Endodermal cell (in vitro differentiated cells): ENCODE results near the gene NELFA. TPM values are rescaled to one million over a fixed set of nuclear protein-coding genes. Genes with fewer than 3 reads are reported as not detected.

ENCODE experiments used
- DNase-seq: peaks from one replicate; pipeline ENCODE4 v3.0.0-alpha.2; 2017
- H3K27ac ChIP-seq: 2 replicates; pipeline ENCODE4 v1.5.1; 2013; ENCODE audit warnings: mild to moderate bottlenecking, low read depth, low read length, moderate library complexity
- H3K27me3 ChIP-seq: 2 replicates; pipeline ENCODE4 v1.6.1; 2013; ENCODE audit warnings: mild to moderate bottlenecking, low read length, moderate library complexity; ENCODE audit not compliant: insufficient read depth, control insufficient read depth, poor library complexity, severe bottlenecking
- H3K36me3 ChIP-seq: 2 replicates; pipeline ENCODE4 v1.7.0; 2013; ENCODE audit warnings: mild to moderate bottlenecking, low read length, moderate library complexity; ENCODE audit not compliant: control insufficient read depth, insufficient read depth
- H3K4me1 ChIP-seq: one replicate; pipeline ENCODE4 v1.7.0; 2013; ENCODE audit warnings: low read length; ENCODE audit not compliant: control insufficient read depth, insufficient read depth
- H3K4me3 ChIP-seq: 2 replicates; pipeline ENCODE4 v1.5.1; 2013; ENCODE audit warnings: mild to moderate bottlenecking, low read length, moderate library complexity
- H3K9ac ChIP-seq: 2 replicates; pipeline ENCODE4 v1.6.1; 2013; ENCODE audit warnings: mild to moderate bottlenecking, low read length, moderate library complexity; ENCODE audit not compliant: poor library complexity, severe bottlenecking; ENCODE audit errors: extremely low read depth
- H3K9me3 ChIP-seq: 2 replicates; pipeline ENCODE4 v1.6.1; 2013; ENCODE audit warnings: mild to moderate bottlenecking, low read length, moderate library complexity; ENCODE audit not compliant: control insufficient read depth
- H3K27ac Mint-ChIP-seq: 2 replicates; pipeline ENCODE4 v1.8.0; 2020; ENCODE audit warnings: mixed read lengths
- H3K27me3 Mint-ChIP-seq: 2 replicates; pipeline ENCODE4 v1.8.0; 2021; ENCODE audit warnings: mild to moderate bottlenecking, mixed read lengths; ENCODE audit not compliant: insufficient read depth
- H3K36me3 Mint-ChIP-seq: 2 replicates; pipeline ENCODE4 v1.8.0; 2020; ENCODE audit warnings: low read depth, mixed read lengths
- H3K4me1 Mint-ChIP-seq: 2 replicates; pipeline ENCODE4 v1.8.0; 2020; ENCODE audit warnings: mixed read lengths
- H3K4me3 Mint-ChIP-seq: 2 replicates; pipeline ENCODE4 v1.8.0; 2020; ENCODE audit warnings: mild to moderate bottlenecking, moderate library complexity, mixed read lengths
- H3K9me3 Mint-ChIP-seq: 2 replicates; pipeline ENCODE4 v1.8.0; 2020; ENCODE audit warnings: mild to moderate bottlenecking, mixed read lengths
- WGBS, 2 experiments: methylation state at CpG; one replicate each; pipeline versions ENCODE4 v1.1.5 to v1.1.7; 2013; ENCODE audit warnings: missing lambda C conversion rate in 2 of 2, mixed read lengths in 1 of 2; ENCODE audit not compliant: insufficient coverage in 1 of 2, insufficient read length in 1 of 2; 5-methylcytosine and 5-hydroxymethylcytosine counted together
- total RNA-seq, 2 donors: library from RNA; stranded (reverse); fragmentation: NEBNext Ultra II Directional in 1 of 2; extraction: Animal tissue kit (Norgen Biotek cat#: 25700) in 1 of 2; gene quantifications; 2 replicates in 1 of 2; 3 replicates in 1 of 2; pipeline ENCODE4 v1.2.1, GENCODE V29; 2021
- TF ChIP-seq, protein P1 (sequence below): fragments of 200-600 bp; sonication (generic); conservative IDR thresholded peaks from 2 replicates; pipeline ENCODE4 v1.5.0; 2021; ENCODE audit warnings: antibody characterized with exemption, mild to moderate bottlenecking

The NELFA gene
- total RNA-seq, 2 donors from 2014 or later: 54.8 to 60.1 TPM

DNA sequence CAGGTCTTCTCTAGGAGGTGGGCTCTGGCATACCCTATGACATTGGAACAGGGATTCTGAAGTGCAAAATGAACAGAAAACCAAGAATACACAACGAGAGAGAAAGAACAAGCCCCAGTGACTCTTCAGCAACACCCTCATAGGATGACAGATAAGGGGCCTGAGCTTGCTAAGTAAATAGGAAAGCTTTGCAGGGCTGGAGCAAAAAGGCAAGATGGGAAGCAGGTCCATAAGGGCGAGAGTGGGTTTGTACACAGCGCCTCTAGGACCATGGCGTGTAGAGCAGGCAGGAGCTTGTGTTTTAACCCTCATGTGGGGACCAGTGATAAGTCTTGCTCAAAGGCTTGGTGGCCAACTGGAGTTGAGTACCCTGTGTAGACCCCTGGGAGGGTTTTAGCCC, 45.8 kb downstream of the NELFA start:
- WGBS, 2 experiments: 97 to 100% methylated on average over 4 of the region's 4 CpGs
- Mint-ChIP-seq H3K27me3 (no peaks in the 10 kb centered on the region), H3K36me3 (peaks cover 80% of the 10 kb centered on the region), H3K9me3 (peaks cover 2% of the 10 kb centered on the region), H3K27ac (no peak overlapping the region), H3K4me1 (peaks cover 21% of the 10 kb centered on the region), H3K4me3 (no peak overlapping the region)
- no peak for DNase-seq
- Histone ChIP-seq H3K4me1 (peaks cover 7% of the 10 kb centered on the region), H3K36me3 (peaks cover 94% of the 10 kb centered on the region), H3K27ac (no peak overlapping the region), H3K27me3 (no peaks in the 10 kb centered on the region), H3K9ac (no peak overlapping the region), H3K9me3 (peaks cover 9% of the 10 kb centered on the region), H3K4me3 (no peak overlapping the region)
- TF ChIP-seq, protein P1, sequence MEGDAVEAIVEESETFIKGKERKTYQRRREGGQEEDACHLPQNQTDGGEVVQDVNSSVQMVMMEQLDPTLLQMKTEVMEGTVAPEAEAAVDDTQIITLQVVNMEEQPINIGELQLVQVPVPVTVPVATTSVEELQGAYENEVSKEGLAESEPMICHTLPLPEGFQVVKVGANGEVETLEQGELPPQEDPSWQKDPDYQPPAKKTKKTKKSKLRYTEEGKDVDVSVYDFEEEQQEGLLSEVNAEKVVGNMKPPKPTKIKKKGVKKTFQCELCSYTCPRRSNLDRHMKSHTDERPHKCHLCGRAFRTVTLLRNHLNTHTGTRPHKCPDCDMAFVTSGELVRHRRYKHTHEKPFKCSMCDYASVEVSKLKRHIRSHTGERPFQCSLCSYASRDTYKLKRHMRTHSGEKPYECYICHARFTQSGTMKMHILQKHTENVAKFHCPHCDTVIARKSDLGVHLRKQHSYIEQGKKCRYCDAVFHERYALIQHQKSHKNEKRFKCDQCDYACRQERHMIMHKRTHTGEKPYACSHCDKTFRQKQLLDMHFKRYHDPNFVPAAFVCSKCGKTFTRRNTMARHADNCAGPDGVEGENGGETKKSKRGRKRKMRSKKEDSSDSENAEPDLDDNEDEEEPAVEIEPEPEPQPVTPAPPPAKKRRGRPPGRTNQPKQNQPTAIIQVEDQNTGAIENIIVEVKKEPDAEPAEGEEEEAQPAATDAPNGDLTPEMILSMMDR: no peak

DNA sequence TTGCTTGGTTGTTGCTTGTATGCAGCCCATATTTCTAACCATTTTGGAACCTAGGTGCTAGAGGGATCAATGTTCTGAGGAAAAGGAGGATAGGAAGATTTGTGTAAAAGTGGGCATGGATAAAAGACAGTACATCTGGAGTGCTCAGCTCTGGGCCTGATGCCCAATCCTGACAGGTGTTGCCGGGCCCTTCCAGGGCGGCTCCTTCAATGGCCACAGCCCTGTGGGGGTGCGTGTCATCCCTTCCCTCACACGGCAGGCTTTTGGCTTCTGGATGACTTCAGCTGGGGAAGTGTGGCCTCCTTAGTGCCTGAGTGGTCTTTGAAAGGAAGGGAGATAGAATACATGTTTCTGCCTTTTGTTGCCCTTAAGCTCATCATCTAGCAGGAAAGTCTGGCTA, 47.2 kb downstream of the NELFA start:
- H3K9me3 ChIP-seq: peaks cover 9% of the 10 kb centered on the region
- DNase-seq: no peak
- no peak overlapping the region for H3K27ac ChIP-seq
- H3K4me3 Mint-ChIP-seq: no peak overlapping the region
- TF ChIP-seq, protein P1: no peak
- 95% methylated on average over 4 of the region's 4 CpGs; no CpG with 5 or more reads in 1 of the 2 experiments for WGBS, 2 experiments
- H3K9me3 Mint-ChIP-seq: peaks cover 2% of the 10 kb centered on the region
- peaks cover 89% of the 10 kb centered on the region for H3K36me3 ChIP-seq
- H3K27me3 ChIP-seq: no peaks in the 10 kb centered on the region
- no peaks in the 10 kb centered on the region for H3K27me3 Mint-ChIP-seq
- H3K9ac ChIP-seq: no peak overlapping the region
- H3K27ac Mint-ChIP-seq: no peak overlapping the region
- H3K36me3 Mint-ChIP-seq: peaks cover 83% of the 10 kb centered on the region
- peaks cover 7% of the 10 kb centered on the region for H3K4me1 ChIP-seq
- H3K4me1 Mint-ChIP-seq: peaks cover 21% of the 10 kb centered on the region
- no peak overlapping the region for H3K4me3 ChIP-seq

DNA sequence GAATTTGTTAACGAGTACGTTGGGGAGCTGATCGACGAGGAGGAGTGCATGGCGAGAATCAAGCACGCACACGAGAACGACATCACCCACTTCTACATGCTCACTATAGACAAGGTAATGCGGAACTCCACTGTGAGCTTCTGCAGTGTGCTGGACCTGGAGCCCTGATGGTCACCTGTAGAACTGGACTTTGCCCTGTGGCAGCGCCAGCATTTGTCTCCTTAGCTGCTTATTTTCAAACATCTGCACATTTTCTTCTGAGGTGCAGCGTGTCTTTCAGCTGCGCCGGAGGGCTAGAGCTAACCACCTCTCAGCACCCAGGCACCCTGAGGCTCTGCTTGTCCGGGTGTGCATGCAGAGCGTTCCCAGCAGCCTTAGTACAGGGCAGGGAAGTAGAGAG, 47.7 kb downstream of the NELFA start:
- H3K4me1 ChIP-seq: peaks cover 7% of the 10 kb centered on the region
- TF ChIP-seq, protein P1: no peak
- H3K9ac ChIP-seq: no peak overlapping the region
- WGBS, 2 experiments: 97 to 99% methylated on average over 11 to 15 of the region's 15 CpGs
- DNase-seq: no peak
- H3K9me3 ChIP-seq: peaks cover 9% of the 10 kb centered on the region
- Mint-ChIP-seq H3K27me3 (no peaks in the 10 kb centered on the region), H3K36me3 (peaks cover 84% of the 10 kb centered on the region), H3K4me1 (peaks cover 21% of the 10 kb centered on the region), H3K9me3 (peaks cover 2% of the 10 kb centered on the region), H3K27ac (peak overlapping the region; percentile 8), H3K4me3 (no peak overlapping the region)
- H3K36me3 ChIP-seq: peaks cover 92% of the 10 kb centered on the region
- no peak overlapping the region for H3K4me3 ChIP-seq
- no peak overlapping the region for H3K27ac ChIP-seq
- H3K27me3 ChIP-seq: no peaks in the 10 kb centered on the region
